Spleen (tissue), 11 donors: ENCODE measurements around the gene CLPSL1. TPM values are rescaled to one million over a fixed set of nuclear protein-coding genes. Genes with fewer than 3 reads are reported as not detected.

ENCODE experiments used
- DNase-seq: peaks from one replicate; pipeline ENCODE4 v3.0.0-alpha.2; 2020
- H3K27ac ChIP-seq, 8 donors: fragments of 200-600 bp; sonication (generic) in 7 of 8; 1 replicate in 4 of 8; 2 replicates in 4 of 8; pipeline versions ENCODE4 v1.5.0 to v1.8.0; 2016 to 2021; ENCODE audit warnings: inconsistent platforms in 4 of 8, mild to moderate bottlenecking in 4 of 8, moderate library complexity in 1 of 8
- H3K27me3 ChIP-seq, 7 donors: fragments of 200-600 bp; sonication (generic) in 6 of 7; replicated peaks in 1 of 7; 1 replicate in 4 of 7; 2 replicates in 3 of 7; pipeline versions ENCODE4 v1.5.0 to v1.8.0; 2016 to 2021; ENCODE audit warnings: inconsistent platforms in 3 of 7, mild to moderate bottlenecking in 1 of 7
- H3K36me3 ChIP-seq, 6 donors: fragments of 200-600 bp; sonication (generic) in 5 of 6; 1 replicate in 4 of 6; 2 replicates in 2 of 6; pipeline versions ENCODE4 v1.5.0 to v1.8.0; 2016 to 2021; ENCODE audit warnings: inconsistent platforms in 2 of 6
- H3K4me1 ChIP-seq, 6 donors: fragments of 200-600 bp; sonication (generic) in 5 of 6; 1 replicate in 3 of 6; 2 replicates in 3 of 6; pipeline versions ENCODE4 v1.5.0 to v1.8.0; 2016 to 2021; ENCODE audit warnings: inconsistent platforms in 3 of 6
- H3K4me3 ChIP-seq, 8 donors: fragments of 200-600 bp; sonication (generic) in 7 of 8; 1 replicate in 4 of 8; 2 replicates in 4 of 8; pipeline versions ENCODE4 v1.5.0 to v1.8.0; 2016 to 2021; ENCODE audit warnings: inconsistent platforms in 4 of 8, mild to moderate bottlenecking in 4 of 8, moderate library complexity in 2 of 8
- H3K9me3 ChIP-seq, 8 donors: fragments of 200-600 bp; sonication (generic) in 7 of 8; 1 replicate in 4 of 8; 2 replicates in 4 of 8; pipeline versions ENCODE4 v1.5.0 to v1.8.0; 2016 to 2021; ENCODE audit warnings: inconsistent platforms in 4 of 8
- POLR2A ChIP-seq, 3 donors: fragments of 450-650 bp; IDR thresholded peaks; one replicate each; pipeline ENCODE4 v1.5.1; 2017; ENCODE audit warnings: antibody characterized with exemption in 3 of 3, mild to moderate bottlenecking in 1 of 3
- POLR2AphosphoS5 ChIP-seq, 3 donors: sonication (generic); formaldehyde crosslinking; IDR thresholded peaks; one replicate each; pipeline ENCODE4 v1.5.1; 2017; ENCODE audit warnings: antibody characterized with exemption in 3 of 3
- WGBS, 5 donors: extraction: QIAGEN DNeasy Blood & Tissue Kit in 3 of 5; methylation state at CpG; one replicate each; pipeline versions ENCODE4 v1.1.5 to v1.1.7; 2013 to 2018; 5-methylcytosine and 5-hydroxymethylcytosine counted together
- intact Hi-C: fragments of 100-400 bp; cut with DNase I; formaldehyde crosslinking; loops from one replicate; pipeline ENCODE4 v1.15.0; 2023; ENCODE audit warnings: low total_unique reads
- polyA plus RNA-seq, 3 donors: library from polyadenylated mRNA; stranded (reverse); fragments of 200-250 nt; gene quantifications; one replicate each; pipeline ENCODE4 v1.2.1, GENCODE V29; 2013
- total RNA-seq, 7 donors: library from RNA; depleted of rRNA in 3 of 7; stranded (reverse); fragments of >200 nt in 3 of 7; fragmentation: NEBNext Ultra II Directional in 4 of 7; extraction: Animal tissue kit (Norgen Biotek cat#: 25700) in 4 of 7; gene quantifications; one replicate each; pipeline versions ENCODE4 v1.1.0 to v1.2.1, GENCODE V29; 2016 to 2021
- TF ChIP-seq, protein P1 (sequence below), 11 experiments: fragments of 200-600 bp in 7 of 11; fragments of 450-650 bp in 4 of 11; sonication (generic) in 4 of 11; IDR thresholded peaks in 8 of 11; conservative IDR thresholded peaks in 3 of 11; 1 replicate in 7 of 11; 2 replicates in 4 of 11; pipeline versions ENCODE4 v1.4.0 to v1.8.0; 2016 to 2021; ENCODE audit warnings: antibody characterized with exemption in 11 of 11, inconsistent platforms in 4 of 11, mild to moderate bottlenecking in 1 of 11
- donor health status: healthy with polysubstance abuse.
- donor health status: DM: no; HTN: no; CAD: no; lungs with moderate emphysema.
- donor health status: DM: no; HTN: no; CAD: no.
- donor health status: Bipolar disorder and iron deficiency.
- donor health status: healthy.
- donor health status: DM: no; HTN: no; CAD: no.
- donor health status: DM: yes; HTN: yes; CAD: no.

CLPSL1 gene
- total and polyA plus RNA-seq, 10 donors = not detected

GRCh38 chr6:35794536-35795452, 14.0 kb downstream of the CLPSL1 start:
- no peaks in the 10 kb centered on the region for H3K9me3 ChIP-seq
- H3K27me3 ChIP-seq = peaks cover 0 to 9% (median 3%) of the 10 kb centered on the region in 7 donors
- intact Hi-C loops = no loop called here
- WGBS, 5 donors = 90 to 95% (median 91%) methylated on average over 17 of the region's 17 CpGs
- H3K4me3 ChIP-seq = no peak overlapping the region
- H3K4me1 ChIP-seq = no peaks in the 10 kb centered on the region
- no peak for TF ChIP-seq POLR2AphosphoS5 (IDR thresholded peaks at IDR 0.05)
- no peak overlapping the region for H3K27ac ChIP-seq
- DNase-seq = no peak
- no peaks in the 10 kb centered on the region for H3K36me3 ChIP-seq

GRCh38 chr6:35795453-35796071, 14.7 kb downstream of the CLPSL1 start:
- TF ChIP-seq POLR2AphosphoS5 (IDR thresholded peaks at IDR 0.05) = no peak
- no peak for DNase-seq
- intact Hi-C loops = no loop called here
- H3K27ac ChIP-seq = no peak overlapping the region
- WGBS, 5 donors = 83 to 92% (median 90%) methylated on average over 11 of the region's 11 CpGs
- peaks cover 0 to 1% (median 0%) of the 10 kb centered on the region in 7 donors for H3K27me3 ChIP-seq
- H3K9me3 ChIP-seq = no peaks in the 10 kb centered on the region
- no peaks in the 10 kb centered on the region for H3K4me1 ChIP-seq
- no peak overlapping the region for H3K4me3 ChIP-seq
- no peaks in the 10 kb centered on the region for H3K36me3 ChIP-seq

GRCh38 chr6:35796236-35796635, 15.4 kb downstream of the CLPSL1 start:
- DNase-seq = no peak
- Histone ChIP-seq H3K4me1 (no peaks in the 10 kb centered on the region), H3K36me3 (no peaks in the 10 kb centered on the region), H3K27me3 (no peaks in the 10 kb centered on the region), H3K4me3 (no peak overlapping the region), H3K27ac (no peak overlapping the region), H3K9me3 (no peaks in the 10 kb centered on the region)
- WGBS, 5 donors = 67 to 89% (median 85%) methylated on average over 4 of the region's 4 CpGs
- intact Hi-C loops = no loop called here
- TF ChIP-seq POLR2A (IDR thresholded peaks at IDR 0.05) (no peak), POLR2AphosphoS5 (IDR thresholded peaks at IDR 0.05) (no peak)
- TF ChIP-seq, protein P1, sequence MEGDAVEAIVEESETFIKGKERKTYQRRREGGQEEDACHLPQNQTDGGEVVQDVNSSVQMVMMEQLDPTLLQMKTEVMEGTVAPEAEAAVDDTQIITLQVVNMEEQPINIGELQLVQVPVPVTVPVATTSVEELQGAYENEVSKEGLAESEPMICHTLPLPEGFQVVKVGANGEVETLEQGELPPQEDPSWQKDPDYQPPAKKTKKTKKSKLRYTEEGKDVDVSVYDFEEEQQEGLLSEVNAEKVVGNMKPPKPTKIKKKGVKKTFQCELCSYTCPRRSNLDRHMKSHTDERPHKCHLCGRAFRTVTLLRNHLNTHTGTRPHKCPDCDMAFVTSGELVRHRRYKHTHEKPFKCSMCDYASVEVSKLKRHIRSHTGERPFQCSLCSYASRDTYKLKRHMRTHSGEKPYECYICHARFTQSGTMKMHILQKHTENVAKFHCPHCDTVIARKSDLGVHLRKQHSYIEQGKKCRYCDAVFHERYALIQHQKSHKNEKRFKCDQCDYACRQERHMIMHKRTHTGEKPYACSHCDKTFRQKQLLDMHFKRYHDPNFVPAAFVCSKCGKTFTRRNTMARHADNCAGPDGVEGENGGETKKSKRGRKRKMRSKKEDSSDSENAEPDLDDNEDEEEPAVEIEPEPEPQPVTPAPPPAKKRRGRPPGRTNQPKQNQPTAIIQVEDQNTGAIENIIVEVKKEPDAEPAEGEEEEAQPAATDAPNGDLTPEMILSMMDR (IDR thresholded peaks at IDR 0.05 in 8 of 11, conservative IDR thresholded peaks at IDR 0.05 in 3 of 11) = no peak

DNA sequence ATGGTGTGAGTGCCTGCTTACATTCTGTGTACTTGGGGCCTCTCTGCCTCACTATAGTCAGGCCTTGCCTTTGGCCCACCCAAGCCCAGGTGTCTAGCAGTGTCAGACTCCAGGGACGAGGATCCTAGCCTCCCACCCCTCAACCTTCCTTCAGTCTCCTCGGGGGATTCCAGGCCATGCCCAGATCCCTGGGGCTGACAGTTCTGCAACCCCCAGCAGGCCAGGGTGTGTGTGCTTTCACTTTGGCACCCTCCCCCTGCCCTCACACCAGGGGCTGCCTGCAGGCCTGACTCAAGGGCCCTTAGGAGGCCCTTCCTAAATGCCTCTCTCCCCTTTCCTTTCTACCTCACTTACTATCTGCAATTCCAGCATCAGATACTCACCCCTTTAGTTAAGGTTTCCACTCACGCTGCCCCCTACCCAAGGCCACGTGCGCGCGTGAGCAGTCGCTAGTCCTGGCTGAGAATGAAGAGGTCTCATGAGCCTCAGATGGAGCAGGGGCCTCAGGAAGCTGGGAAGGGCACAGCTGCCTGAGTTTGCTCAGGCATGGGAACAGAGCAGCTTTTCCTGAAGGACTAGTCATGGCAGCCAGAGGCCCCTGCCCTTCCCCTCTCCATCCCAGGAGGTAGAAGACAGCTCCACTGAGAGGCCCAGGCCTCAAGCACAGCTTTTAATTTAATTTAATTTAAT, 17.2 kb downstream of the CLPSL1 start:
- 70 to 86% (median 82%) methylated on average over 8 of the region's 8 CpGs for WGBS, 5 donors
- DNase-seq = no peak

More for the DNA sequence above, 17.2 kb downstream of the CLPSL1 start:
- no peaks in the 10 kb centered on the region for H3K27me3 ChIP-seq
- no peak for TF ChIP-seq POLR2AphosphoS5 (IDR thresholded peaks at IDR 0.05)
- TF ChIP-seq, protein P1 (IDR thresholded peaks at IDR 0.05 in 8 of 11, conservative IDR thresholded peaks at IDR 0.05 in 3 of 11) = no peak
- no peak for TF ChIP-seq POLR2A (IDR thresholded peaks at IDR 0.05)
- H3K36me3 ChIP-seq = no peaks in the 10 kb centered on the region
- H3K4me1 ChIP-seq = no peaks in the 10 kb centered on the region
- H3K4me3 ChIP-seq = no peak overlapping the region
- no peak overlapping the region for H3K27ac ChIP-seq
- intact Hi-C loops = no loop called here
- H3K9me3 ChIP-seq = no peaks in the 10 kb centered on the region
